HG02610 (cell line): Measurements from ENCODE around the gene HTR1E.
"Not testable (repeated sequence)": the region's sequence is repeated elsewhere in the genome, so short reads cannot be mapped to it uniquely, and the experiment has no call there.

ENCODE experiments used
- ATAC-seq: cut with Tn5 transposase; IDR thresholded peaks from one replicate; pipeline ENCODE4 v1.9.1; 2021; ENCODE audit warnings: mild to moderate bottlenecking, moderate library complexity; ENCODE audit not compliant: unreplicated experiment

HTR1E gene, protein sequence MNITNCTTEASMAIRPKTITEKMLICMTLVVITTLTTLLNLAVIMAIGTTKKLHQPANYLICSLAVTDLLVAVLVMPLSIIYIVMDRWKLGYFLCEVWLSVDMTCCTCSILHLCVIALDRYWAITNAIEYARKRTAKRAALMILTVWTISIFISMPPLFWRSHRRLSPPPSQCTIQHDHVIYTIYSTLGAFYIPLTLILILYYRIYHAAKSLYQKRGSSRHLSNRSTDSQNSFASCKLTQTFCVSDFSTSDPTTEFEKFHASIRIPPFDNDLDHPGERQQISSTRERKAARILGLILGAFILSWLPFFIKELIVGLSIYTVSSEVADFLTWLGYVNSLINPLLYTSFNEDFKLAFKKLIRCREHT

DNA sequence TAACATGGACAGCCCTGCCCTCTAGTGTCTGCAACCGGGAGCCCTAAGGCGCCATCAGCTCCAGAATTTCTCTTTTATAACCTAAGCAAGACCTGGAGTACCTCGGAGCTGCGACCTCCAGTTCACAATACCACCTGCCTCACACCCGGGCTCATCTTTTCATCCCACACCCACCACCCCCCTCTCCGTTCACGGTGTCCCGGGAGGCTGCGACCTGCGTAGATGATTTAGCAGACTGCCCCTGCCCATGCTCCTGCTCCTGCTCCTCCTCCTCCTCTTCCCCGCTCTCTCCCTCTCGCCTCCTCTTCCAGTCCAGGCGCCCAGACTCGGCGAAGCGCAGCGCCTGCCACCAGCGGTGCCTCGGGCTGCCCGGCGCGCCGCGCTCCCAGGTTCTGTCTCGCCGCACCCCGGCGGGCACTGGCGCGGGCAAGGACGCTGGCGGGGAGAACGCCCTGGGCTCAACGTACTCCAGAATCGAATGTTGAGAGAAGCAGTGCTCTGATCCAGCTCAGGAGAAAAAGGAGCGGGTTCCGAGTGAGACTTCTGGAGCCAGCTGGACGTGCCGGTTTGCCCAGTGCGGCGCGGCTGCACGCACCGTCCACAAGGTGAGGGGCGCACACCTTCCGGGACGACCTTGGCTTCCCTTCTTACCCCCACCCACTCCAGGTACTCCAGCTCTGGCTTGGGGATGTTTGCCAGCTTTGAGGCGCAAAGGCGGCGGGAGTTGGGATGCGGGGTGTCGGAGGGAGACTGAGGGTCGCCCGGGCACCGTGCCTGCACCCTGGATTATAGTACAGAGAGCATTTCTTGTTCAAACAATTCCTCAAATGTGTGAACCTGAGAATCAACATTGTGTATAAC, at the start of gene HTR1E:
Gene HTR1E (plus strand): TSS at position 310 of the 861 bp plus-strand sequence. CDS start 77,807 bp downstream, outside the sequence.
- peak; percentile 60 for ATAC-seq

DNA sequence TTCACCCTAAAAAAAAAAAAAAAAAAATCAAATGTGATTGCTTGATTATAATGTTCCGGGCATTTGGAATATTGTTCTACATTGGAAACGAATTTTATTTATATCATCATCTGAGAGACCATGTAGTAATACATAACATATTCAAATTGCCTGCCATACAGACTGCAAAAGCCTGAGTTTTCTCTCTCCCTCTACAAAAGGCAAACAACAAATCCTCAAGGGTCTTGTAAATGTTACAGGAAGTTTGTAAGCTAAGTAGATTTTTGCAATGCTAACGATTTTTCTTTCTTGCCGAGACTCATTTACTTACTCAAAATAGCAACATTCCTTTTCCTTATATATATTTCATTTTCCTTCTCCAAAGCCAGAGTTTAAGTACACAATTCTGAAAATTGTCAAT, 49.0 kb upstream of the HTR1E start:
- no peak for ATAC-seq

DNA sequence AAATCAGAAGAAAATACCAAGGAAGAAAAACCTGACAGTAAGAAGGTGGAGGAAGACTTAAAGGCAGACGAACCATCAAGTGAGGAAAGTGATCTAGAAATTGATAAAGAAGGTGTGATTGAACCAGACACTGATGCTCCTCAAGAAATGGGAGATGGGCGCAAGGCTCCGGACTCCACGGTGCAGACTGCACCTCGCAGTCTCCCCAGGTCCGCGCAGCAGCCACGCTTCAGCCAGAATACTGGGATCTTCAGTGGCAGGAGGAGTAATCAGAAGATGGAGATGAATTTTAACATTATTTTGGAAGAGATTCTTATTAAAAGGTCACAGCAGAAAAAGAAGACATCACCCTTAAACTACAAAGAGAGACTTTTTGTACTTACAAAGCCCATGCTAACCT, 40.1 kb upstream of the HTR1E start:
- not testable (repeated sequence) for ATAC-seq

DNA sequence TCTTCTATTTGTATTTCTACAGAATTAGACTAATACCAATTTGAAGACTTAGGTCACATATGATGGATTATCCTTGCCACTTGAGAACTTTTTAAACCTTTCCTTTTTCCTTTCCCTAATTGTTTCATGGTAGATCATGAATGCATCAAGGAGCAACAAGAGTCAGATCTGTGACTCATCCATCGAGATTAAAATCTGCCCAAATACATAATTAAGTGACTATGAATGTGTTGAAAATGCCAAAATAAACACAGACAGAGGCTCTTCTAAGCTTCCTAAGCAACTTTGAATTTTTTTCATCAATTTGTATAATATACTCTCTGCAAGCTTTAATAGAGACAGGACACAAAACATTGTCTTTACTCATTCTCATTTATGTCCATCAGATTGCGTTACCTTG, 23.5 kb upstream of the HTR1E start:
- no peak for ATAC-seq

DNA sequence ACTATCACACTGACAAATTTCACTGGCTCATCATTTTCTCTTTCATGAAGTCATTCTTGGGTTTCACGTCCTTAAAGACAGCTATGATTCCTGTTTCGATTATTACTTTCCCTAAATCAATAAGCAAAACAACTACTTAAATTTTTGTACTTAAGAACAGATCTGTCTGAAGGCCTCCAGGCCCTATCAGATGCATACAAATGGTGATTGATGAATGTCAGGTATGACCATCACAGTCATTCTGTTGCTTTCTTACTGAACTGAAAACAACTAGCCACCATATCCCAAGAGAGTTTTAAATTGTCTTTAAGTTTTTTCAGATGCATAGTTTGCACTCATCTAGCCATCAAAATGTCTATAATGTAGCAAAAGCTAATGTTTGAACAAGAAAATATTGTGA, 20.9 kb upstream of the HTR1E start:
- ATAC-seq = no peak

DNA sequence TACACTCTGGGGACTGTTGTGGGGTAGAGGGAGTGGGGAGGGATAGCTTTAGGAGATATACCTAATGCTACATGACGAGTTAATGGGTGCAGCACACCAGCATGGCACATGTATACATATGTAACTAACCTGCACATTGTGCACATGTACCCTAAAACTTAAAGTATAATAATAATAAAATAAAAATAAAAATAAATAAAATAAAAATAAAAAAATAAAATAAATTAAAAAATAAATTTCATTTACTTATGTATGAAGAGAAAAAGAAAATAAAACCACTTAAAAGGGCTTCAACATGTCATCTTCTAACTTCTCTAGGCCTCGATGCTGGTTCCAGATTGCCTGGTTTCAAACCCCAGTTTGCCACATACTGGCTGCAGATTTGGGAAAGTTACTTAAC, 10.2 kb upstream of the HTR1E start:
- not testable (repeated sequence) for ATAC-seq

DNA sequence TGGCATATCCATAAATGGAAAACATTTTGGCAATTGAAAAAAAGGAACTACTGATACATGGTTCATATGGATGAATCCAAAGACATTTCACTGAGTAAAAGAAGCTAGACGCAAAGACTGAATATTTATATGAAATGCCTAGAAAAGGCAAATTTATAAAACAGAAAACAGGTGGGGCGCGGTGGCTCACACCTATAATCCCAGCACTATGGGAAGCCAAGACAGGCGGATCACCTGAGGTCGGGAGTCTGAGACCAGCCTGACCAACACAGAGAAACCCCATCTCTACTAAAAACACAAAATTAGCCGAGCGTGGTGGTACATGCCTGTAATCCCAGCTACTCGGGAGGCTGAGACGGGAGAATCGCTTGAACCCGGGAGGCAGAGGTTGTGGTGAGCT, 9.5 kb upstream of the HTR1E start:
- not testable (repeated sequence) for ATAC-seq

DNA sequence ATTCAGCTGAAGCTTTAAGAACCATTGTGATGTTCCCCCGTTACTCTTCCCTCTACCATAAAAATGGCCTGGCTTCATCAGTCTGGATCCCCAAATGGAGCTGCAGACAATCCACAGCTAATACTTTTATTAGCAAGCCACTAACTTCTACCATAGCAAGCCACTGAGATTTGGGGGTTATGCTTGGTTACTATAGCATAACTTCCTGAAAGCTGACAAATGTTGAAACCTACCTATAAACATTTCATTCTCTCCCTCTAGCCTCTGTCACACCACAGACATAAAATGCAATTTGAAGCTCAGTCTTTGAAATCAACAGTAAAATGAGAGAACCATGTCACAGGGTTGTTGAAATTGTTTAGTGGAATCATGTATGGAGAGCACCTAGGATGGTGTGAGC, 3.0 kb upstream of the HTR1E start:
- peak; percentile 60 for ATAC-seq

DNA sequence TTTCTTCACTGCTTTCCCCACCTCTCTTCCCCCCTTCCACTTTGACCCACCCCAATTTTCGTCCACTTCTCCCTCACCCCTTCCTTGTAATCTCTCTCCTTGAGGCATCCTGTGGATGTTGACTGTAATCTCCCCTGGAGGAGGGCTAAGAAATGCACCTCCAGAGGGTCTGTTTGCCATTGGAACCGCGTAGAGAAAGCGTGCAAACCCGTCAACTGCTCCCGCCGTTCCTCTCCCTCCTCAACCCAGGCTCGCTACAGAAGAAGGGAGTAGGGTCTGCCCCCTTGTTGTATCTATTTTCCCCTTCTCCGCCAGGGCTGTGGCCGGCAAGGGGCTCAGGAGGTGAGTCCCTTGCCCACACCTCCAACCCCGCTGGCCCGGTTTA, 502 bp upstream of the HTR1E start:
- no peak for ATAC-seq

DNA sequence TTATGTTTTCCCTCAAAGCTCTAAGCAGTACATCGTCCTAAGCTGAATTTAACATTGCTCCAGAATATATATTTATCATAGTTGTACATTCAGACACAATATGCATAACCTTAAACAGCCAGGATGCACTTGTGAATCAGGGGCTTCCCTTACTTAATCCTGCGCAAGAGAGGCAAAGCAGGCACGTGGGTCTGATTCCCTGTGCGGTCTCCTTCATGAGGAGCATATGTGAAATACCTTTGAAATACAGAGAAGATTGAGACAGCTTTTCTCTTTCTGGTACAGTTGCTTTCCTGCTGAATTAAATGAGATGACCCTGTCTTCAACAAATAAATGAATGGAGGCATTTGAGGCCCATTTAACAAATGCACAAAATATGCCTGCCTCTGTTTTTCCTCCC, 1.5 kb downstream of the HTR1E start:
- ATAC-seq = no peak

DNA sequence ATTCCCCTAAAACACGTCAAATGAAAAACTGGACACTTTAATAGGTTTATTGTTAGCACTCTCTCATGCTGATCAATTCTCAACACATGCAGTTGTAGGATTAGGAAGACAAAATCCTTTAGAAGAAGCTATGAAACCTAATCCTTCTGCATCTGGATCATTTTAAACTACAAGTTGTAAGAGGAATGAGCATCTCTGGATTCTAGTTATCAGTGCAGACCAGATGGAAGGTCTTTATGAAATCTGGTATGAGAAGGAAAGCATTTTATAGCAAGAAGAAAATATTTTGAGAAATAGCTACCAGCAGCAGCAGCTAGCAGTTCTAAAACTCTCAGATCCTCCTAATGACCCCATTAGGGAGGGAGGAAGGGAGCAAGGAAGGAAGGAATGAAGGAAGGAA, 4.1 kb downstream of the HTR1E start:
- no peak for ATAC-seq

DNA sequence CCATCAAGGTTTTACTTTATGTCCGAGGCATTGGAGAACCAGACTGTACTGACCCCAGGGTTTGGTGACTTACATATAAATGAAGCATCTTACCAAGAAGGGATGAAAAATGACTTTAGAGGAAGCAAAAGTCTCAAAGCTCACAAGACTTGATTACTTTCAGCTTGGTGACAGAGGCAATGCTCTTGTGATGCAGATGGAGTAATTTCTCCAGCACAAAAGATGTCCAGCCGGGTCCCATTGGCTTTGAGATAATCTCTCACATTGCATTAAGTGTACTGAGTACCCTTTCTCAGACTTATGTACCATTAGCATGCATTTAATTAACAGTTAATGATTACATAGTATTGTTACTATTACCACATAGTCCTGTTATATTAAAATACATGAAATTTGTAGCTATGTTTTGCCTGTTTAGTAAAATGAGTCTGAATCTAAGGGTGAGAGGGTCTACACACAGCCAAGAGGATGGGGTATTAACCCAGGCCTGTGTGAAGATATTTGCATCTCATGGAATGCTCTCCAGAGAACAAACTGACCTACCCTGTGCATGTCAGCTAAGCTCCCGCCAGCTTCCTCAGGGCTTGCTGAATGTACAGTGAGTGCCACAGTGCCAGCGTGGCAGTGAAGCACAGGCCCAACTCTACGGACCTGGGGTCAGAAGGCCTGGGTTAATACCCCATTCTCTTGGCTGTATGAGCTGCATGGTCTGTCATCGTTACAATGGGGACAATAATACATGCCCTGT, 5.6 kb downstream of the HTR1E start:
- no peak for ATAC-seq

DNA sequence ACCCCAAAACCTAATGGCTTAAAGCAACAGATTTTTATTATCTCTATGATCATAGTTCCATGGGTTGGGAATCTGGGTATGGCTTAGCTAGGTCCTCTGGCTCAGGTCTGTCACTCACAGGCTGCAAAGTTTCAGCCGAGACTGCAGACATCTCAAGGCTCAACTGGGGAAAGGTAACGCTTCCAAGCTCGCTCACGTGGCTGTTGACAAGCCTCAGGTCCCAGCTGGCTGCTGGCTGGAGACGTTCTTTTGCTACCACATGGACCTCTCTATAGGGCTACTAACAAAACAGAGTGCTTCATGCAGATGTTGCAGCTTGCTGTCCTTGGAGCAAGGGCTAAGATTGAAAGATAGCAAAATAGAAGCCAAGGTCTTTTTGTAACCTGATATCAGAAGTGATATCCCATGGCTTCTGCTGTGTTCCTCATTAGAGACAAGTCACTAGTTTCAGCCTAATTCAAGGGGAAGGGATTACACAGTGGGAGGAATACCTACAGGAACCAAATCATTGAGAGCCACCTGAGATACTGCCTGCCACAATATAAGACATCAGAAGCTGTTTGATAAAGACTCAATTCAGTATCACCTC, 6.6 kb downstream of the HTR1E start:
- no peak for ATAC-seq

DNA sequence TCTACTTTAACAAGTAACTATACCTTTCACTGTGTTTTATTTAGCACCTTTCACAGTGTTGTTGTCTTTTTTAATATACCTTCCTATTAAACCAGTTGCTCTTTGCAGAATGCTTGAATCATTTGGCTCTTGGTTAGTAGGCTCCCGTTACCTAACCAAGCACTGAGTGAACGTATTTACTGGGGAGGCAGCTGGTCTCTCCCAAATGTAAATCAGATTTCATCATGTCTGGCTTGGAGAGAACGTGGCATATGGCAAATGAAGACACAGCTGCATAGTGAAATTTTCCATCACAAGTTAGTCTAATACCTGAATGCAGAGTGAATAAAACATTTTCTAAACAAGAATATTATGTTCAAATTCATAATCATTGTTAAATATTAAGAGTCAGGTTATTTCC, 12.4 kb downstream of the HTR1E start:
- ATAC-seq = no peak

DNA sequence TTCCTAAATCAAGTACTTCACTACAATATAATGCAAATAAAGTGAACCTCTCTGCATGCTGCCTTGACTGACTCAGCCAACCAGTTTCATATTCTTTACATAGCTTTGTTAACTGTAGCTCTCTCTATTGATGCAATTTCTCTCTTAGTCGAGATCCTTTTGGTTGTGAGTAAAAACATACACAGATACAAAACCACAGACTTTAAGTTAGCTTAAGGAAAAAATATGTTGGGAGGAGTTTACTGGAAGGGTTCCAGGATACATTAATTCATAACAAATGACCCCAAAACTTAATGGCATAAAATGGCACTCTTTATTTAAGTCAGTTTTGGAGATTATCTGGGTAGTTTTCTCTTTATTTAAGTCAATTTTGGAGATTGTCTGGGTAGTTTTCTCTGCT, 15.7 kb downstream of the HTR1E start:
- ATAC-seq = no peak

DNA sequence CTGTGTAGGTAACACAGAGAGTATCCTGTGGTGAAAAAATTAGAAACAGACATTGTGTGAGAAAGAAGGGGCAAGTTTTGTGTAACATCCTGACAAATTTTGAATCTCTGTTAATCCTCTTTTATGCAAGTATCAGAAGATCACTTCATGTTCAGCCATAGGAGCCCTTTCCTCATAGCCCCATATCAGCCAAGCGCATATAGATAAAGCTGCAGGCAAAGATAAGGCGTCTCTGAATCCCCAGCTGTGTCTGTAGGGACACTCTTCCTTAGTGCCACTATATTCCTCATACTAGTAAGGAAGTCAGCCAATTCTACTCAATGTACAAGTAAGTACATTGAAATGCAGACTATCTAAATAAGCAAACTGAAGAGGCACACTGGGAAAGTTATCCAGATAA, 22.3 kb downstream of the HTR1E start:
- no peak for ATAC-seq

DNA sequence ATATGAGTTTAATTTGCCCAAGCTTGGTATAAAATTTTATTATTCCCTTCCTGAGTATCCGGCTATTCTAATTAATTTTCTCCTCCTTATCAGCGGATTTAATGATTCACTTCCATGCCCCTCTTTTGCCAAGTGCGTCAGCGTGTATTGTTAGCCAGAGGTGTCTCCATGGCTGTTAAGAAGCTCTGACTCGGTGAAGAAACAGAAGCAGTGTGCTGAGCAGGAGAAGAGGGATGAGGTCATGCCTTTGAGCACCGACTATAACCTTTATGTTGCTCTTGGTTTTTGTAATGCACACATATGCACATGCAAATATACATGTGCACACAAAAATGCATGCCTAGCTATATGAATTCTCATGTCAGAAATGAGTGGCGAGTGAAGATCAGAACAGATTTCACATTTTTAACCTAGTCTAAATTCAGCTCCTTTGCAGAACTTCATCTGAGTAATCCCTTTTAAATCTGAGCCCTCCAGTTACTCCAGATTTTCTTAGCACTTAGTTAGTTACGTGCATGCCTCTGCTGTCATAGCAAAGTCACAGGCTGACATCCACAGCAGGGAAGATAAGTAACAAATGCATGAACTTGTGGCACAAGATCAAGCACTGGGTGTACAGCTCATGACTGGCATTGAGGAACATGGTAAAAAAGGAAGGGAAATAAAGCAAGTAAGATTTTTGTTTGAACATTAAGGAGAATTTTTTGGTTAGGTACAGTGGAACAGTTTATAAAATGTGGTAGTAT, 24.3 kb downstream of the HTR1E start:
- no peak for ATAC-seq

DNA sequence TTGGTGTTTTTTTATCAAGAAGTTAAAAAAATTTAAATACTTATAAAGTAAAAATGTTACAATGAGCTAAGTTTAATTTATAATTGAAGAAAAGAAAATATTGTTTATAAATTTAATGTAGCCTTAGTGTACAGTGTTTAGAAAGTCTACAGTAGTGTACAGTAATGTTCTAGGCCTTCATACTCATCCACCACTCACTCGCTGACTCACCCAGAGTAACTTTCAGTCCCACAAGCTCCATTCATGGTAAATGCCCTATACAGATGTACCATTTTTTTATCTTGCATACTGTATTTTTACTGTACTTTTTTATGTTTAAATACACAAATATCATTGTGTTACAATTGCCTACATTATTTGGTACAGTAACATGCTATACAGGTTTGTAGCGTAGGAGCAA, 26.0 kb downstream of the HTR1E start:
- no peak for ATAC-seq

DNA sequence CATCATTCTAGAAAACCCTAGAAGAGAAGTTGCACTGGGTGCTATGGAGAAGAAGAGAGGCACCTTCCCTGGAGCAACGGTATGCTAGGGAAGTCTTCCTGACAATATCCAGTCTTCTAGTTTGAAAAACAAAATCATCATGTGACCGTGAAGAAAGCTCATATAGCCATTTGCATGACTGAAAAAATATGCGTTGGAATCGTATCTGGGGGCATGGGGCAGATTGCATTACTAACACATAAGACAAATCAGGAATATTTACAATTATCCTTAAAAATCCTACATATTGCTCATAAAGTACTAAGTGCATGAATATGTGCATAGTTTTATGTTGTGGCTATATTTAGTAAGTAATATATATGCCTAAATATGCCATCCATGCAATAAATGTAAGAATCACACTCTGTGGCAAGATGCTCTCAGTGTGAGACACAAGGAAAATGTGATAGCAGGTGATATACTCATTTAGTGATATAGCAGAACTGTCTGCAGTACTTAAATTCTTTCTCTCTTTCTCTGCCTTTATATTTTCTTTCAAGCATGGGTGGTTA, 26.8 kb downstream of the HTR1E start:
- no peak for ATAC-seq

DNA sequence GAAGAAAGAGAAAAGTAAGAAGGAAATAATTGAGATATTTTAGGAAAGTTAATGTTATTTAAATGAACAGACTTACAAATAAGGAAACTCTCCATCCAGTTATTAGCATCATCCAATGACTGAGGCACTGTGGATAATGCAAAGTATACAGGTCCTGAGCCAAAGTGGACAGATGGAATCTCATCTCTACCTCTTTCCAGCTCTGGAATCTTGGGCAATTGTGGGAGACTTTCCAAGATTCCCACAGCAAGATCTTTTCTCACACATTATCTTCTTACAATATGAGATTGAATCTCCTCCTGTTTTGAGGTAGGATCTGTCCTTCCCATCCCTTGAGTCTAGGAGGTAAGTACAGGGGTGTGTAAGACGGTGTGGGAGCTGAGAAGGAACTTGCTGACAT, 28.9 kb downstream of the HTR1E start:
- ATAC-seq = no peak
